Measurements from ENCODE around the gene CPSF4. TPM values are rescaled to one million over a fixed set of nuclear protein-coding genes. Genes with fewer than 3 reads are reported as not detected.

The CPSF4 gene
- total RNA-seq, 1 experiment from 2014 or later = 37.2 TPM

DNA sequence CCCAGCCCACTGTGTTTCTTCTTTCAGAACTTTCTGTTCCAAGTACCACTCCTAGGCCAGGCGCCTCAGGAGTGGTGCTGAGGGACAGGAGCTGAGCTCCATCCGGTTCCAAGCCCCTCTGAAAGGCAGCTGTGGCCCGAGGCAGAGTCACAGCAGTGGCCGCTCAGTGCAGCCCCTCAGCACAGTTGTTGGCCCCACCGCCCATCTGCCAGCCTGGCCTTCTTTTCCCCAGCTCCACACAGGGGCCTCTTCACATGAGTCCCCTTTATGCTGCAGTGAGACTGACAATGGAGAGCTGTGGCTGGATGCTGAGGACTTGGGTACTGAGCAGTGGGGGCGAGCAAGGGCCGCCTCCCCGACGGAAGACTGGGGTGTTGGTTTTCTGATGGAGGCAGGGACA is 20.5 kb upstream of the CPSF4 start:
- H3K9me3 Mint-ChIP-seq (ENCODE audit: low read depth, unreplicated experiment) = peaks cover 3% of the 10 kb centered on the region
- no peaks in the 10 kb centered on the region for H3K27me3 Mint-ChIP-seq (ENCODE audit: unreplicated experiment)
- intact Hi-C loops (cut with micrococcal nuclease; ENCODE audit: unreplicated experiment) = no loop called here
- H3K4me1 Mint-ChIP-seq (ENCODE audit: low read depth, unreplicated experiment) = peaks cover 7% of the 10 kb centered on the region
- H3K36me3 Mint-ChIP-seq (ENCODE audit: insufficient read depth, unreplicated experiment) = peaks cover 68% of the 10 kb centered on the region
- DNase-seq = no peak
- CTCF ChIA-PET = no interaction called here
- H3K27ac Mint-ChIP-seq (ENCODE audit: unreplicated experiment) = no peak overlapping the region
- no TSS peak for BruUV-seq (replicated peaks)
- H3K4me3 Mint-ChIP-seq (ENCODE audit: low read depth, unreplicated experiment) = no peak overlapping the region
- TF ChIP-seq, protein P1, sequence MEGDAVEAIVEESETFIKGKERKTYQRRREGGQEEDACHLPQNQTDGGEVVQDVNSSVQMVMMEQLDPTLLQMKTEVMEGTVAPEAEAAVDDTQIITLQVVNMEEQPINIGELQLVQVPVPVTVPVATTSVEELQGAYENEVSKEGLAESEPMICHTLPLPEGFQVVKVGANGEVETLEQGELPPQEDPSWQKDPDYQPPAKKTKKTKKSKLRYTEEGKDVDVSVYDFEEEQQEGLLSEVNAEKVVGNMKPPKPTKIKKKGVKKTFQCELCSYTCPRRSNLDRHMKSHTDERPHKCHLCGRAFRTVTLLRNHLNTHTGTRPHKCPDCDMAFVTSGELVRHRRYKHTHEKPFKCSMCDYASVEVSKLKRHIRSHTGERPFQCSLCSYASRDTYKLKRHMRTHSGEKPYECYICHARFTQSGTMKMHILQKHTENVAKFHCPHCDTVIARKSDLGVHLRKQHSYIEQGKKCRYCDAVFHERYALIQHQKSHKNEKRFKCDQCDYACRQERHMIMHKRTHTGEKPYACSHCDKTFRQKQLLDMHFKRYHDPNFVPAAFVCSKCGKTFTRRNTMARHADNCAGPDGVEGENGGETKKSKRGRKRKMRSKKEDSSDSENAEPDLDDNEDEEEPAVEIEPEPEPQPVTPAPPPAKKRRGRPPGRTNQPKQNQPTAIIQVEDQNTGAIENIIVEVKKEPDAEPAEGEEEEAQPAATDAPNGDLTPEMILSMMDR (IDR thresholded peaks at IDR 0.05; ENCODE audit: unreplicated experiment) = no peak

DNA sequence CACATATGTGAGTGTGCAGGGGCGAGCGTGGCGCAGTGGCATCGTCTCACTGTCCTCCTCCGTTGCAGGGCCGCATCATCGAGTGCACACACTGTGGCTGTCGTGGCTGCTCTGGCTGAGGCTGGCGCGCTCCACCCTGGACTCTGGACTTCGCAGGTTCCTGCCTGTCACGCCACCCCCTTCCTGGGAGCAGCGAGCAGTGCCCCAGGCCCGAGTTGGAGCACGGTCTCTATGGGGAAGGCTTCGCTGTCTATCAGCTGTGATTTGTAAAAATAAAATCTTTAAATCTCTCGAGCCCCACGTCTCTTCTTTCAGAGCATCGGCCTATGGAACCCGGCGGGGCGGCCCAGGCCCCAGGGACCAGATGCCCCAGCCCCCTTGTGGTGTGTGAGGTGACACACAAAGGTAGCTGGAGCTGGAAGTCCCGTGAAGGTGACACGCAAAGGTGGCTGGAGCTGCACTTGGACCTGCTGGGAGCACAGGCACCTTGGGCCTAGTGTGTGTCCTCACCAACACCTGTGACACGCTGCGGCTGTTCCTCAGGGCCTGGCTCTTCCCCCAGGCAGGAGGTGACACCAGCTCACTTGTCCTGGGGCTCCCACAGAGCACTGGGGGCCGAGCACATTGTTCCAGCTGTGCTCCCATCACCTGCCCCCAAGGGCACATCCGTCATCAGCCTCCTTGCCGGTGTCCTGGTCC is 19.3 kb upstream of the CPSF4 start:
- no peak for DNase-seq
- intact Hi-C loops (cut with micrococcal nuclease; ENCODE audit: unreplicated experiment) = no loop called here
- Mint-ChIP-seq H3K9me3 (ENCODE audit: low read depth, unreplicated experiment) (peaks cover 3% of the 10 kb centered on the region), H3K36me3 (ENCODE audit: insufficient read depth, unreplicated experiment) (peaks cover 67% of the 10 kb centered on the region), H3K27me3 (ENCODE audit: unreplicated experiment) (no peaks in the 10 kb centered on the region), H3K27ac (ENCODE audit: unreplicated experiment) (no peak overlapping the region), H3K4me3 (ENCODE audit: low read depth, unreplicated experiment) (no peak overlapping the region), H3K4me1 (ENCODE audit: low read depth, unreplicated experiment) (peaks cover 7% of the 10 kb centered on the region)
- no TSS peak for BruUV-seq (replicated peaks)
- TF ChIP-seq, protein P1 (IDR thresholded peaks at IDR 0.05; ENCODE audit: unreplicated experiment) = no peak
- CTCF ChIA-PET = no interaction called here

DNA sequence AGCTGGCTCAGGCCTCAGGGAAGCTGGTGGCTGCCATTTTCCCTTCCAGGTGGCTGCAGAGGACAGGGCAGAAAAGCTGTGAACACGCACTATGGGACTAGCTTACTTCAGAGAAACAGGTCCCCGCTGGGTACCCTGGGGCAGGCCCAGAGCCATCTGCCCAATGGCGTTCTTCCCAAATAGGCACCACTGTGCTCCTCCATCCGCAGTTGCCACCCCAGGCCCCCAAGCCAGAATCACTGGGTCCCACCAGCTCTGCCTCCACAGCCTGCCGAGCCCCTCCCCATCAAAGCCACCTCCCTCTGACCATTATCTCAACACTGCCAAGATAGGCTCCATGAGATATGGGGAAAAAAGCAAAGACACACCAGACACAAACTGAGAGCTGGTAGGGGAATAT is 18.5 kb upstream of the CPSF4 start:
- no peaks in the 10 kb centered on the region for H3K9me3 Mint-ChIP-seq (ENCODE audit: low read depth, unreplicated experiment)
- no peak overlapping the region for H3K4me3 Mint-ChIP-seq (ENCODE audit: low read depth, unreplicated experiment)
- peaks cover under 1% of the 10 kb centered on the region for H3K4me1 Mint-ChIP-seq (ENCODE audit: low read depth, unreplicated experiment)
- TF ChIP-seq, protein P1 (IDR thresholded peaks at IDR 0.05; ENCODE audit: unreplicated experiment) = no peak
- peaks cover 61% of the 10 kb centered on the region for H3K36me3 Mint-ChIP-seq (ENCODE audit: insufficient read depth, unreplicated experiment)
- no peak for DNase-seq
- BruUV-seq (replicated peaks) = no TSS peak
- CTCF ChIA-PET = no interaction called here
- intact Hi-C loops (cut with micrococcal nuclease; ENCODE audit: unreplicated experiment) = no loop called here
- H3K27me3 Mint-ChIP-seq (ENCODE audit: unreplicated experiment) = no peaks in the 10 kb centered on the region
- no peak overlapping the region for H3K27ac Mint-ChIP-seq (ENCODE audit: unreplicated experiment)

DNA sequence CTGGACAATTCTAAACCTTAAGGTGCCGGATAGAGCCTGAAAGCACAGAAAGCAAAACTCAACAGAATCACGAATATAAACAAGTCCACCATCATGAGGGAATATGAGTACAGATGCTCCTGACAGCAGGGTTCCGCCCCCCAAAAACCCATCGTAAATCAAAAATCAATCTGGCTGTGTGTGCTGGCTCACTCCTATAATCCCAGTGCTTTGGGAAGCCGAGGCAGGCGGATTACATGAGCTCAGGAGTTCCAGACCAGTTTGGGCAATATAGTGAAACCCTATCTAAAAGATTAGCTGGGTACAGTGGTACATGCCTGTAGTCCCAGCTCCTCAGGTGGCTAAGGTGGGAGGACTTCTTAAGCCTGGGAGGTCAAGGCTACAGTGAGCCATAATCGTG is 17.8 kb upstream of the CPSF4 start:
- TF ChIP-seq, protein P1 (IDR thresholded peaks at IDR 0.05; ENCODE audit: unreplicated experiment) = no peak
- no peak overlapping the region for H3K4me3 Mint-ChIP-seq (ENCODE audit: low read depth, unreplicated experiment)
- H3K27me3 Mint-ChIP-seq (ENCODE audit: unreplicated experiment) = no peaks in the 10 kb centered on the region
- no peaks in the 10 kb centered on the region for H3K4me1 Mint-ChIP-seq (ENCODE audit: low read depth, unreplicated experiment)
- H3K27ac Mint-ChIP-seq (ENCODE audit: unreplicated experiment) = no peak overlapping the region
- no TSS peak for BruUV-seq (replicated peaks)
- H3K9me3 Mint-ChIP-seq (ENCODE audit: low read depth, unreplicated experiment) = no peaks in the 10 kb centered on the region
- intact Hi-C loops (cut with micrococcal nuclease; ENCODE audit: unreplicated experiment) = no loop called here
- no peak for DNase-seq
- H3K36me3 Mint-ChIP-seq (ENCODE audit: insufficient read depth, unreplicated experiment) = peaks cover 54% of the 10 kb centered on the region
- CTCF ChIA-PET = no interaction called here
